Hematopoietic multipotent progenitor cell (in vitro differentiated cells): ENCODE data around the gene STAT1. TPM values are rescaled to one million over a fixed set of nuclear protein-coding genes. Genes with fewer than 3 reads are reported as not detected.

Experiments used
- DNase-seq, 3 donors: peaks; one replicate each; pipeline ENCODE4 v3.0.0-alpha.2; 2011 to 2015; ENCODE audit warnings: low read depth in 2 of 3, low spot score in 2 of 3
- total RNA-seq: library from RNA; depleted of rRNA; stranded (reverse); fragments of >200 nt; gene quantifications from one replicate; pipeline ENCODE4 v1.2.3, GENCODE V29; 2012

Gene STAT1
- total RNA-seq, 1 donor: 106 TPM

- peak in 2 of 3 donors; percentile 45 to 71 for DNase-seq
Observed at GRCh38 chr2:190986221-190986953, 27.6 kb downstream of the STAT1 start.

GRCh38 chr2:190984595-190984994, 29.4 kb downstream of the STAT1 start:
- DNase-seq: no peak

- no peak for DNase-seq
Observed at GRCh38 chr2:190982262-190983034, 31.5 kb downstream of the STAT1 start.

- DNase-seq: no peak
Observed at GRCh38 chr2:190981733-190982132, 32.2 kb downstream of the STAT1 start.

GRCh38 chr2:190981333-190981732, 32.6 kb downstream of the STAT1 start:
- DNase-seq: no peak

- no peak for DNase-seq
Observed at GRCh38 chr2:190980630-190981209, 33.3 kb downstream of the STAT1 start.

- peak in 2 of 3 donors; percentile 76 to 78 for DNase-seq
Observed at GRCh38 chr2:190979906-190980629, 33.9 kb downstream of the STAT1 start.

GRCh38 chr2:190978389-190979053, 35.5 kb downstream of the STAT1 start:
- no peak for DNase-seq

- no peak for DNase-seq
Observed at GRCh38 chr2:190977505-190977904, 36.5 kb downstream of the STAT1 start.

GRCh38 chr2:190976521-190976920, 37.5 kb downstream of the STAT1 start:
- no peak for DNase-seq

- no peak for DNase-seq
Observed at GRCh38 chr2:190974629-190975361, 39.2 kb downstream of the STAT1 start.

- no peak for DNase-seq
Observed at GRCh38 chr2:190973726-190974628, 40.0 kb downstream of the STAT1 start.

GRCh38 chr2:190973262-190973661, 40.7 kb downstream of the STAT1 start:
- DNase-seq: no peak

- no peak for DNase-seq
Observed at GRCh38 chr2:190972846-190973245, 41.1 kb downstream of the STAT1 start.

- no peak for DNase-seq
Observed at GRCh38 chr2:190972213-190972612, 41.8 kb downstream of the STAT1 start.

GRCh38 chr2:190970873-190971506, 43.0 kb downstream of the STAT1 start:
- peak in 2 of 3 donors; percentile 50 to 59 for DNase-seq

- DNase-seq: no peak
Observed at GRCh38 chr2:190970160-190970559, 43.8 kb downstream of the STAT1 start.

GRCh38 chr2:190968522-190968921, 45.4 kb downstream of the STAT1 start:
- no peak for DNase-seq
